Measurements from ENCODE around the gene WARS2.

- no peak for TF ChIP-seq CTCF (IDR thresholded peaks at IDR 0.05)
- no peak for TF ChIP-seq EP300 (IDR thresholded peaks at IDR 0.05)
- TF ChIP-seq POLR2A (IDR thresholded peaks at IDR 0.05), result no peak
These were observed 156.9 kb downstream of the WARS2 start for GRCh38 chr1:118983558-118984041.

All from suprapubic skin (tissue), 3 donors.